Tibial nerve (tissue), 3 donors: ENCODE data around the gene RNF214.

Experiments used
- CTCF ChIP-seq, 5 experiments: fragments of 200-600 bp in 3 of 5; fragments of 450-650 bp in 2 of 5; sonication (generic) in 3 of 5; IDR thresholded peaks; one replicate each; pipeline ENCODE4 v1.5.1; 2016 to 2019; ENCODE audit warnings: antibody characterized with exemption in 5 of 5, mild to moderate bottlenecking in 3 of 5, moderate library complexity in 2 of 5
- POLR2A ChIP-seq, 2 donors: fragments of 450-650 bp; IDR thresholded peaks; one replicate each; pipeline ENCODE4 v1.6.1; 2017; ENCODE audit warnings: antibody characterized with exemption in 2 of 2, mild to moderate bottlenecking in 2 of 2, moderate library complexity in 2 of 2

GRCh38 chr11:117295438-117296137 lies 63.1 kb downstream of the RNF214 start:
- TF ChIP-seq CTCF (IDR thresholded peaks at IDR 0.05) (no peak), POLR2A (IDR thresholded peaks at IDR 0.05) (no peak)
